Endodermal cell (in vitro differentiated cells): ENCODE results near the gene DCP2. TPM values are rescaled to one million over a fixed set of nuclear protein-coding genes. Genes with fewer than 3 reads are reported as not detected.

Experiments used
- DNase-seq: peaks from one replicate; pipeline ENCODE4 v3.0.0-alpha.2; 2017
- H3K27ac ChIP-seq: 2 replicates; pipeline ENCODE4 v1.5.1; 2013; ENCODE audit warnings: mild to moderate bottlenecking, low read depth, low read length, moderate library complexity
- H3K27me3 ChIP-seq: 2 replicates; pipeline ENCODE4 v1.6.1; 2013; ENCODE audit warnings: mild to moderate bottlenecking, low read length, moderate library complexity; ENCODE audit not compliant: insufficient read depth, control insufficient read depth, poor library complexity, severe bottlenecking
- H3K36me3 ChIP-seq: 2 replicates; pipeline ENCODE4 v1.7.0; 2013; ENCODE audit warnings: mild to moderate bottlenecking, low read length, moderate library complexity; ENCODE audit not compliant: control insufficient read depth, insufficient read depth
- H3K4me1 ChIP-seq: one replicate; pipeline ENCODE4 v1.7.0; 2013; ENCODE audit warnings: low read length; ENCODE audit not compliant: control insufficient read depth, insufficient read depth
- H3K4me3 ChIP-seq: 2 replicates; pipeline ENCODE4 v1.5.1; 2013; ENCODE audit warnings: mild to moderate bottlenecking, low read length, moderate library complexity
- H3K9ac ChIP-seq: 2 replicates; pipeline ENCODE4 v1.6.1; 2013; ENCODE audit warnings: mild to moderate bottlenecking, low read length, moderate library complexity; ENCODE audit not compliant: poor library complexity, severe bottlenecking; ENCODE audit errors: extremely low read depth
- H3K9me3 ChIP-seq: 2 replicates; pipeline ENCODE4 v1.6.1; 2013; ENCODE audit warnings: mild to moderate bottlenecking, low read length, moderate library complexity; ENCODE audit not compliant: control insufficient read depth
- H3K27ac Mint-ChIP-seq: 2 replicates; pipeline ENCODE4 v1.8.0; 2020; ENCODE audit warnings: mixed read lengths
- H3K27me3 Mint-ChIP-seq: 2 replicates; pipeline ENCODE4 v1.8.0; 2021; ENCODE audit warnings: mild to moderate bottlenecking, mixed read lengths; ENCODE audit not compliant: insufficient read depth
- H3K36me3 Mint-ChIP-seq: 2 replicates; pipeline ENCODE4 v1.8.0; 2020; ENCODE audit warnings: low read depth, mixed read lengths
- H3K4me1 Mint-ChIP-seq: 2 replicates; pipeline ENCODE4 v1.8.0; 2020; ENCODE audit warnings: mixed read lengths
- H3K4me3 Mint-ChIP-seq: 2 replicates; pipeline ENCODE4 v1.8.0; 2020; ENCODE audit warnings: mild to moderate bottlenecking, moderate library complexity, mixed read lengths
- H3K9me3 Mint-ChIP-seq: 2 replicates; pipeline ENCODE4 v1.8.0; 2020; ENCODE audit warnings: mild to moderate bottlenecking, mixed read lengths
- CTCF ChIP-seq: fragments of 200-600 bp; sonication (generic); conservative IDR thresholded peaks from 2 replicates; pipeline ENCODE4 v1.5.0; 2021; ENCODE audit warnings: antibody characterized with exemption, mild to moderate bottlenecking
- WGBS, 2 experiments: methylation state at CpG; one replicate each; pipeline versions ENCODE4 v1.1.5 to v1.1.7; 2013; ENCODE audit warnings: missing lambda C conversion rate in 2 of 2, mixed read lengths in 1 of 2; ENCODE audit not compliant: insufficient coverage in 1 of 2, insufficient read length in 1 of 2; 5-methylcytosine and 5-hydroxymethylcytosine counted together
- total RNA-seq, 2 donors: library from RNA; stranded (reverse); fragmentation: NEBNext Ultra II Directional in 1 of 2; extraction: Animal tissue kit (Norgen Biotek cat#: 25700) in 1 of 2; gene quantifications; 2 replicates in 1 of 2; 3 replicates in 1 of 2; pipeline ENCODE4 v1.2.1, GENCODE V29; 2021

DCP2 gene
- total RNA-seq, 2 donors from 2014 or later = 152 to 154 TPM

GRCh38 chr5:112974901-112975300, 1.7 kb upstream of the DCP2 start:
- Histone ChIP-seq H3K27me3 (no peaks in the 10 kb centered on the region), H3K27ac (no peak overlapping the region), H3K9ac (no peak overlapping the region), H3K4me3 (no peak overlapping the region), H3K36me3 (no peaks in the 10 kb centered on the region), H3K9me3 (no peaks in the 10 kb centered on the region), H3K4me1 (no peaks in the 10 kb centered on the region)
- peaks cover 17% of the 10 kb centered on the region for H3K4me1 Mint-ChIP-seq
- 97 to 100% methylated on average over 1 of the region's 1 CpG for WGBS, 2 experiments
- no peak overlapping the region for H3K4me3 Mint-ChIP-seq
- no peak for TF ChIP-seq CTCF
- H3K27ac Mint-ChIP-seq = no peak overlapping the region
- H3K27me3 Mint-ChIP-seq = no peaks in the 10 kb centered on the region
- H3K36me3 Mint-ChIP-seq = no peaks in the 10 kb centered on the region
- no peak for DNase-seq
- H3K9me3 Mint-ChIP-seq = no peaks in the 10 kb centered on the region

DNA sequence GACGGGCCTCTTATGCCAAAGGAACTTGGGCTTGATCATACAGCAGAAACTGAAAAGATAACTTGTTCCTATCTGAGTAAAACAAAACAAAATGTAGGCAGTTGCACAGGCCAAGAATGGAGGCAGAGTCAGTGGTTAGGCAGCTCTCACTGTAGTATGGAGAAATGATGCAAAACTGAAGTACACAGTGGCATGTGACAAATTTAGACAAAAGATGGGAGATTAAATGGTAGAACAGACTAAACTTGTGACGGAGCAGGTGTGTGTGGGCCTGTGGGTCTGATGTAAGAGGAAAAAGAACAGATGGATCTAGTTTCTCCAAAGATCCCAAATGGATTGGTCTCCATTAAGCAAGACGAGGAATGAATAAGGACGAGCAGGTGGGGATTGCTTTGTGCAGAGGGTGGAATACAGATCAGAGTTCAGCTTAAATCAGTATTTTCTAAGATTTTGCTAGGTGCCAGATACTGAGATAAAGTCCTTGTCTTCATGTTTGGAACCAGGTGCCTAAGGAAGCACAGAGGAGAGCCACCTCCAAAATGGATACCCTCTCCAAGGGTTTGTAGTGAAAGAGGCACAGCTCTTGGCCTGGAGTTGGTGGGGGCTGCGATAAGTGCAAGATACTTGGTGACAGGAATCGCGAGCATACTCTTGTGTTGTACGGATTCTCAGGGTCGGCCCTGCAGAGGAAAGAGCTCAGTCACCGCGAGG, 722 bp upstream of the DCP2 start:
- Mint-ChIP-seq H3K27me3 (no peaks in the 10 kb centered on the region), H3K27ac (peak overlapping the region; percentile 97), H3K9me3 (no peaks in the 10 kb centered on the region), H3K36me3 (peaks cover 4% of the 10 kb centered on the region), H3K4me3 (peak overlapping the region; percentile 94), H3K4me1 (peaks cover 17% of the 10 kb centered on the region)
- DNase-seq = no peak
- H3K9ac ChIP-seq = peak overlapping the region; percentile 15
- H3K4me1 ChIP-seq = no peaks in the 10 kb centered on the region
- peaks cover 3% of the 10 kb centered on the region for H3K36me3 ChIP-seq
- no peak for TF ChIP-seq CTCF
- peak overlapping the region; percentile 52 for H3K27ac ChIP-seq
- H3K4me3 ChIP-seq = peak overlapping the region; percentile 98
- 41 to 42% methylated on average over 10 to 11 of the region's 11 CpGs for WGBS, 2 experiments
- H3K27me3 ChIP-seq = no peaks in the 10 kb centered on the region
- no peaks in the 10 kb centered on the region for H3K9me3 ChIP-seq

DNA sequence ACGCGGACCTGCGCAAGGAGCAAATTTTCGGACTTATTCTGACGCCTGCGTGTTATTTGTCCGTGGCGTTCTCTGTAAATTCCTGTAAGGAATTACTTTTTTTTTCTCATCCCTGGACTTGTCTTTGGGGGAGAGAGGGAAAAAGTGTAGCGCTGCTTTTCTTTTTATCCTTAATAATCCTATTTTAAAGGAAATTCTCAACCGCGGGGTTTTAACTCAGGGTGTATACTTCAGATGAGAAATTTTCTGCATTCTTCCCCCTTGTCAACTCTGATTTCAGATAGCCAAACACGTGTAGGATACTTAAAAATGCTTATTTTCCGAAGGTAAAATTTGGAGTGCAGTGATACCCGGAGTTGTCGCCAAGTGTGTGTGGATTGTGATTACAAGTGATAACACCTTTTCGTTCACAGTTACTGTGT, 853 bp downstream of the DCP2 start:
- Mint-ChIP-seq H3K27ac (peak overlapping the region; percentile 96), H3K27me3 (no peaks in the 10 kb centered on the region), H3K36me3 (peaks cover 14% of the 10 kb centered on the region), H3K4me1 (peaks cover 22% of the 10 kb centered on the region), H3K9me3 (no peaks in the 10 kb centered on the region), H3K4me3 (peak overlapping the region; percentile 94)
- Histone ChIP-seq H3K9me3 (no peaks in the 10 kb centered on the region), H3K27ac (peak overlapping the region; percentile 88), H3K27me3 (no peaks in the 10 kb centered on the region), H3K9ac (peak overlapping the region; percentile 79), H3K36me3 (peaks cover 15% of the 10 kb centered on the region), H3K4me3 (peak overlapping the region; percentile 98), H3K4me1 (no peaks in the 10 kb centered on the region)
- no peak for DNase-seq
- no peak for TF ChIP-seq CTCF
- 0 to 1% methylated on average over 7 to 15 of the region's 16 CpGs for WGBS, 2 experiments
